ENCODE measurements around the gene ADARB1.

- TF ChIP-seq, protein P1, sequence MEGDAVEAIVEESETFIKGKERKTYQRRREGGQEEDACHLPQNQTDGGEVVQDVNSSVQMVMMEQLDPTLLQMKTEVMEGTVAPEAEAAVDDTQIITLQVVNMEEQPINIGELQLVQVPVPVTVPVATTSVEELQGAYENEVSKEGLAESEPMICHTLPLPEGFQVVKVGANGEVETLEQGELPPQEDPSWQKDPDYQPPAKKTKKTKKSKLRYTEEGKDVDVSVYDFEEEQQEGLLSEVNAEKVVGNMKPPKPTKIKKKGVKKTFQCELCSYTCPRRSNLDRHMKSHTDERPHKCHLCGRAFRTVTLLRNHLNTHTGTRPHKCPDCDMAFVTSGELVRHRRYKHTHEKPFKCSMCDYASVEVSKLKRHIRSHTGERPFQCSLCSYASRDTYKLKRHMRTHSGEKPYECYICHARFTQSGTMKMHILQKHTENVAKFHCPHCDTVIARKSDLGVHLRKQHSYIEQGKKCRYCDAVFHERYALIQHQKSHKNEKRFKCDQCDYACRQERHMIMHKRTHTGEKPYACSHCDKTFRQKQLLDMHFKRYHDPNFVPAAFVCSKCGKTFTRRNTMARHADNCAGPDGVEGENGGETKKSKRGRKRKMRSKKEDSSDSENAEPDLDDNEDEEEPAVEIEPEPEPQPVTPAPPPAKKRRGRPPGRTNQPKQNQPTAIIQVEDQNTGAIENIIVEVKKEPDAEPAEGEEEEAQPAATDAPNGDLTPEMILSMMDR (IDR thresholded peaks at IDR 0.05), result no peak
- no peak for TF ChIP-seq POLR2A (IDR thresholded peaks at IDR 0.05)
Observed at GRCh38 chr21:45135868-45136267, 61.5 kb downstream of the ADARB1 start.
